ENCODE results near the gene CD93.

CD93 gene

DNA sequence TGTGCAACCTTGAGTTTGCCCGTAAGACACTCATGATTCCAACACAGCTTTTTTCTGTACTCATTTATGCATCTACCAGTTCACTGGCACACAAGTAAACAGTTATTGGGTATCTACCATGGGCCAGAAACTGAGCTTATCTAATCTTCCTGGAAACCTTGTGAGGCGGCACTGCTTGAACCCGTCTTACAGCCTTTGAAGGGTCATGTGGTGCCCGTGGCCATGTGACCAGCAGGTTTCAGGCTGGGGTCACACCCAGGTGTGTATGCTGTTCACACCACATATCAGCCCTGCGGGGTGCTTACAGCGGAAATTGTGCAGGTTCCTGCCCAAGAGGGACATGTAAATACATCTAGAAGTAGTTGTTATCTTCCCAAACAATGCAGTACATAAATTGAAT, 42.7 kb downstream of the CD93 start:
- in situ Hi-C loops (cut with HindIII; ENCODE audit: low sequenced_read_pairs): loop anchor here (25.0 kb wide), 1 partner anchor 706 kb away; no protein-coding TSS in a partner anchor
- no peak for TF ChIP-seq CTCF (IDR thresholded peaks at IDR 0.05; ENCODE audit: low read depth, low read length, missing control alignments)
- H3K4me3 ChIP-seq (ENCODE audit: low read depth, low read length): no peak overlapping the region
- DNase-seq (ENCODE audit: low read depth): no peak

- no peak for TF ChIP-seq CTCF (IDR thresholded peaks at IDR 0.05; ENCODE audit: low read depth, low read length, missing control alignments)
- DNase-seq (ENCODE audit: low read depth): no peak
- H3K4me3 ChIP-seq (ENCODE audit: low read depth, low read length): no peak overlapping the region
- in situ Hi-C loops (cut with HindIII; ENCODE audit: low sequenced_read_pairs): loop anchor here (25.0 kb wide), 1 partner anchor 705 kb away; no protein-coding TSS in a partner anchor
These were observed 43.9 kb downstream of the CD93 start for GRCh38 chr20:23042270-23042669.

GRCh38 chr20:23039885-23040508, 46.1 kb downstream of the CD93 start:
- in situ Hi-C loops (cut with HindIII; ENCODE audit: low sequenced_read_pairs): loop anchor here (25.0 kb wide), 1 partner anchor 703 kb away; no protein-coding TSS in a partner anchor
- H3K4me3 ChIP-seq (ENCODE audit: low read depth, low read length): no peak overlapping the region
- no peak for TF ChIP-seq CTCF (IDR thresholded peaks at IDR 0.05; ENCODE audit: low read depth, low read length, missing control alignments)
- DNase-seq (ENCODE audit: low read depth): no peak

DNA sequence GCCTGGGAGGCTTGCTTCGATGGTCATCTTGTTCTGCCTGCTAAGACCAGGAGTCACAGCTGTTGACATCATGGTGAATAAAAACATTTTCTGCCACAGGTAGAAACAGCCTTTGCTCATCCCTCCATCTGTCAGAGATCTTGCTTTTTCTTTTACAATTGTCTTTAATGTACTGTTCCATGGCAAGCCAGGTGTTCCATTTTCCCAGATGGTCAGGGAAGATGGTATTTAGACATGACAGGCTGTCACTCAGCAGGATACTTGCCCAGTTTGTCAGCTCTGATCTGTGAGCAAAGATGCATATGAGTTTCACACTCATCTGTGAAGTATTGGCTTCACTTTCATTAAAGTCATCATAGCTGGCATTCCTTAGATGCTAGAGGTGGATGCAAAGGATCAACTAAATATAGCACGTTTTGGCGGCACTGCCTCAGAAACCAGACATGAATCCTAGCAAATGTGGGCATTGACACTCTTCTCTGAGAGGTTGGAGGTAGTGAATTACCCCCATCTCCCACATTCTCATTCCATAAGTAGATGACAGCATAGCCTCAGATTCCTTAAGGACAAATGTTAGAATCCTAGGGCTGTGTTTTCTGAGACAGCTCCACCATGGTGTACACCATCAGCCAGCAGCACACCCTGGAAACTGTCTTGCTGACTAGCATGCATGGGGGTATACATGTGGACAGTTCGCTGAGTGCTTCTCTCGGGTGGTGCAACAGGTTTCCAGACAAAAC, 46.8 kb downstream of the CD93 start:
- in situ Hi-C loops (cut with HindIII; ENCODE audit: low sequenced_read_pairs): loop anchor here (25.0 kb wide), 1 partner anchor 702 kb away; no protein-coding TSS in a partner anchor
- no peak overlapping the region for H3K4me3 ChIP-seq (ENCODE audit: low read depth, low read length)
- TF ChIP-seq CTCF (IDR thresholded peaks at IDR 0.05; ENCODE audit: low read depth, low read length, missing control alignments): no peak
- DNase-seq (ENCODE audit: low read depth): no peak

GRCh38 chr20:23037017-23037481, 49.1 kb downstream of the CD93 start:
- in situ Hi-C loops (cut with HindIII; ENCODE audit: low sequenced_read_pairs): loop anchor here (25.0 kb wide), 1 partner anchor 700 kb away; no protein-coding TSS in a partner anchor
- H3K4me3 ChIP-seq (ENCODE audit: low read depth, low read length): no peak overlapping the region
- no peak for DNase-seq (ENCODE audit: low read depth)
- TF ChIP-seq CTCF (IDR thresholded peaks at IDR 0.05; ENCODE audit: low read depth, low read length, missing control alignments): no peak

- in situ Hi-C loops (cut with HindIII; ENCODE audit: low sequenced_read_pairs): loop anchor here (25.0 kb wide), 1 partner anchor 699 kb away; no protein-coding TSS in a partner anchor
- no peak overlapping the region for H3K4me3 ChIP-seq (ENCODE audit: low read depth, low read length)
- DNase-seq (ENCODE audit: low read depth): no peak
- no peak for TF ChIP-seq CTCF (IDR thresholded peaks at IDR 0.05; ENCODE audit: low read depth, low read length, missing control alignments)
These were observed 49.8 kb downstream of the CD93 start for GRCh38 chr20:23036371-23036770.
